GM12878 (cell line): ENCODE measurements around the gene ABCC9.

Source experiments
- ATF3 ChIP-seq: IDR thresholded peaks from 2 replicates; pipeline ENCODE4 v1.6.1; 2011; ENCODE audit warnings: low read depth, mild to moderate bottlenecking, low read length, moderate library complexity, borderline replicate concordance; ENCODE audit errors: extremely low read depth
- EZH2 ChIP-seq: IDR thresholded peaks from 2 replicates; pipeline ENCODE4 v1.6.1; 2012; ENCODE audit warnings: low read depth, mild to moderate bottlenecking, control low read depth, inconsistent platforms, low read length, borderline replicate concordance; ENCODE audit not compliant: control insufficient read depth
- HDAC6 ChIP-seq: fragments of 200-600 bp; sonication (generic); IDR thresholded peaks from one replicate; pipeline ENCODE4 v1.8.0; 2017; ENCODE audit warnings: antibody characterized with exemption; ENCODE audit not compliant: unreplicated experiment
- JUND ChIP-seq: IDR thresholded peaks from 2 replicates; pipeline ENCODE4 v1.6.1; 2012; ENCODE audit warnings: low read depth, mild to moderate bottlenecking, low read length, improper control_type of control experiment, moderate library complexity
- NRF1 ChIP-seq: conservative IDR thresholded peaks from 2 replicates; pipeline ENCODE4 v1.6.1; 2011; ENCODE audit warnings: mild to moderate bottlenecking, low read depth, low read length, improper control_type of control experiment
- POLR2A ChIP-seq: IDR thresholded peaks from 2 replicates; pipeline ENCODE4 v1.6.1; 2011; ENCODE audit warnings: low read depth, mild to moderate bottlenecking, low read length
- RFX5 ChIP-seq: IDR thresholded peaks from 2 replicates; pipeline ENCODE4 v1.6.1; 2011; ENCODE audit warnings: low read depth, low read length, improper control_type of control experiment
- SP1 ChIP-seq: IDR thresholded peaks from one replicate; pipeline ENCODE4 v1.6.1; 2011; ENCODE audit warnings: low read depth, low read length
- YY1 ChIP-seq: IDR thresholded peaks from 2 replicates; pipeline ENCODE4 v1.6.1; 2011; ENCODE audit warnings: low read depth, mild to moderate bottlenecking, low read length
- ZNF274 ChIP-seq: IDR thresholded peaks from one replicate; pipeline ENCODE4 v1.8.0; 2011; ENCODE audit not compliant: insufficient read length, insufficient read depth
- TF ChIP-seq, protein P1 (sequence below), 3 experiments: IDR thresholded peaks in 2 of 3; conservative IDR thresholded peaks in 1 of 3; 2 replicates each; pipeline ENCODE4 v1.5.1; 2011; ENCODE audit warnings: low read depth in 3 of 3, low read length in 3 of 3, mild to moderate bottlenecking in 3 of 3, control low read depth in 2 of 3, moderate library complexity in 2 of 3, inconsistent platforms in 1 of 3, mixed read lengths in 1 of 3; ENCODE audit not compliant: control insufficient read depth in 2 of 3, insufficient read depth in 1 of 3; ENCODE audit errors: extremely low read depth in 1 of 3

- TF ChIP-seq EZH2 (no peak), SP1 (no peak), POLR2A (no peak), HDAC6 (no peak), NRF1 (no peak), ATF3 (no peak), ZNF274 (no peak), RFX5 (no peak), JUND (no peak), YY1 (no peak)
- TF ChIP-seq, protein P1, sequence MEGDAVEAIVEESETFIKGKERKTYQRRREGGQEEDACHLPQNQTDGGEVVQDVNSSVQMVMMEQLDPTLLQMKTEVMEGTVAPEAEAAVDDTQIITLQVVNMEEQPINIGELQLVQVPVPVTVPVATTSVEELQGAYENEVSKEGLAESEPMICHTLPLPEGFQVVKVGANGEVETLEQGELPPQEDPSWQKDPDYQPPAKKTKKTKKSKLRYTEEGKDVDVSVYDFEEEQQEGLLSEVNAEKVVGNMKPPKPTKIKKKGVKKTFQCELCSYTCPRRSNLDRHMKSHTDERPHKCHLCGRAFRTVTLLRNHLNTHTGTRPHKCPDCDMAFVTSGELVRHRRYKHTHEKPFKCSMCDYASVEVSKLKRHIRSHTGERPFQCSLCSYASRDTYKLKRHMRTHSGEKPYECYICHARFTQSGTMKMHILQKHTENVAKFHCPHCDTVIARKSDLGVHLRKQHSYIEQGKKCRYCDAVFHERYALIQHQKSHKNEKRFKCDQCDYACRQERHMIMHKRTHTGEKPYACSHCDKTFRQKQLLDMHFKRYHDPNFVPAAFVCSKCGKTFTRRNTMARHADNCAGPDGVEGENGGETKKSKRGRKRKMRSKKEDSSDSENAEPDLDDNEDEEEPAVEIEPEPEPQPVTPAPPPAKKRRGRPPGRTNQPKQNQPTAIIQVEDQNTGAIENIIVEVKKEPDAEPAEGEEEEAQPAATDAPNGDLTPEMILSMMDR (IDR thresholded peaks at IDR 0.05 in 2 of 3, conservative IDR thresholded peaks at IDR 0.05 in 1 of 3; ENCODE audit: control insufficient read depth in 2 of 3, extremely low read depth in 1 of 3, insufficient read depth in 1 of 3, low read depth in 3 of 3, low read length in 3 of 3) = no peak
Measured at GRCh38 chr12:21860128-21860527, 81.1 kb downstream of the ABCC9 start.
